WTC11 (cell line): Measurements from ENCODE around the gene ANO4. TPM values are rescaled to one million over a fixed set of nuclear protein-coding genes. Genes with fewer than 3 reads are reported as not detected.

Source experiments
- ATAC-seq: fragments of 200-7000 bp; cut with Tn5 transposase; 2 replicates; pipeline ENCODE4 v1.10.0; 2021; ENCODE audit warnings: mild to moderate bottlenecking, moderate library complexity
- CTCF ChIA-PET: fragments of 300-600 bp; sonication (Branson Sonifier 250); formaldehyde crosslinking; loops from one replicate; lab custom pipeline; 2021; ENCODE audit warnings: antibody characterized with exemption; lab: Charles Lee
- POLR2A ChIA-PET: fragments of 350-600 bp; sonication (Branson Sonifier 250); formaldehyde crosslinking; loops from one replicate; lab custom pipeline; 2021; ENCODE audit warnings: antibody characterized with exemption; lab: Charles Lee
- DNase-seq: peaks from one replicate; pipeline ENCODE4 v3.0.0; 2021; ENCODE audit warnings: low spot score
- H3K27ac Mint-ChIP-seq: 2 replicates; pipeline ENCODE4 v1.8.0; 2021; ENCODE audit warnings: mixed read lengths
- H3K27me3 Mint-ChIP-seq: 2 replicates; pipeline ENCODE4 v1.8.0; 2021; ENCODE audit warnings: low read depth, mild to moderate bottlenecking, moderate library complexity, mixed read lengths
- H3K36me3 Mint-ChIP-seq: 2 replicates; pipeline ENCODE4 v1.8.0; 2021; ENCODE audit warnings: mixed read lengths
- H3K4me1 Mint-ChIP-seq: 2 replicates; pipeline ENCODE4 v1.8.0; 2022; ENCODE audit warnings: mixed read lengths
- H3K4me3 Mint-ChIP-seq: 2 replicates; pipeline ENCODE4 v1.8.0; 2021; ENCODE audit warnings: mild to moderate bottlenecking, moderate library complexity, mixed read lengths
- H3K9me3 Mint-ChIP-seq: 2 replicates; pipeline ENCODE4 v1.8.0; 2021; ENCODE audit warnings: mixed read lengths
- GABPB1 ChIP-seq: sonication (generic); formaldehyde crosslinking; IDR thresholded peaks from 2 replicates; pipeline ENCODE4 v1.8.1; 2023; ENCODE audit warnings: mild to moderate bottlenecking, missing genetic modification reagents
- JAZF1 ChIP-seq: fragments of 250-450 bp; sonication (Bioruptor Pico); IDR thresholded peaks from 2 replicates; pipeline ENCODE4 v1.9.0; 2021; ENCODE audit warnings: moderate library complexity, mild to moderate bottlenecking, inconsistent platforms
- KAT7 ChIP-seq: sonication (generic); formaldehyde crosslinking; IDR thresholded peaks from 2 replicates; pipeline ENCODE4 v1.8.1; 2023; ENCODE audit warnings: missing genetic modification reagents, mild to moderate bottlenecking, borderline replicate concordance
- MLX ChIP-seq: sonication (generic); formaldehyde crosslinking; IDR thresholded peaks from 2 replicates; pipeline ENCODE4 v1.8.1; 2023; ENCODE audit warnings: mild to moderate bottlenecking, missing genetic modification reagents, moderate library complexity
- MXD4 ChIP-seq: fragments of 250-450 bp; sonication (Bioruptor Pico); IDR thresholded peaks from 2 replicates; pipeline ENCODE4 v1.8.0; 2021; ENCODE audit warnings: mild to moderate bottlenecking, moderate library complexity, borderline replicate concordance
- MYBL2 ChIP-seq: sonication (generic); formaldehyde crosslinking; IDR thresholded peaks from 2 replicates; pipeline ENCODE4 v1.8.1; 2023; ENCODE audit warnings: mild to moderate bottlenecking, moderate library complexity, missing genetic modification reagents
- NFYB ChIP-seq: sonication (generic); formaldehyde crosslinking; conservative IDR thresholded peaks from 2 replicates; pipeline ENCODE4 v1.8.0; 2022; ENCODE audit warnings: low read depth, missing genetic modification reagents
- OVOL2 ChIP-seq: fragments of 250-450 bp; sonication (Bioruptor Pico); IDR thresholded peaks from 2 replicates; pipeline ENCODE4 v1.9.0; 2021; ENCODE audit warnings: mild to moderate bottlenecking, borderline replicate concordance
- PRRX2 ChIP-seq: fragments of 250-450 bp; sonication (Bioruptor Pico); IDR thresholded peaks from 2 replicates; pipeline ENCODE4 v1.8.0; 2021; ENCODE audit warnings: mild to moderate bottlenecking
- SOX15 ChIP-seq: fragments of 250-450 bp; sonication (Bioruptor Pico); IDR thresholded peaks from 2 replicates; pipeline ENCODE4 v1.9.0; 2021; ENCODE audit warnings: mild to moderate bottlenecking
- STAT6 ChIP-seq: sonication (generic); formaldehyde crosslinking; conservative IDR thresholded peaks from 2 replicates; pipeline ENCODE4 v1.8.1; 2023; ENCODE audit warnings: mild to moderate bottlenecking, low read depth, missing genetic modification reagents, moderate library complexity
- ZNF121 ChIP-seq: sonication (generic); formaldehyde crosslinking; IDR thresholded peaks from 2 replicates; pipeline ENCODE4 v1.8.0; 2023; ENCODE audit warnings: missing genetic modification reagents
- ZNF317 ChIP-seq: sonication (generic); formaldehyde crosslinking; IDR thresholded peaks from 2 replicates; pipeline ENCODE4 v1.8.1; 2023; ENCODE audit warnings: low read depth, mild to moderate bottlenecking, moderate library complexity, missing genetic modification reagents, borderline replicate concordance
- total RNA-seq: library from RNA; stranded (reverse); gene quantifications from 3 replicates; pipeline ENCODE4 v1.2.3, GENCODE V29; 2021
- TF ChIP-seq, protein P1 (sequence below): sonication (generic); formaldehyde crosslinking; conservative IDR thresholded peaks from 2 replicates; pipeline ENCODE4 v1.8.1; 2022; ENCODE audit warnings: mild to moderate bottlenecking, missing genetic modification reagents
- TF ChIP-seq, protein P2 (sequence below): sonication (generic); formaldehyde crosslinking; IDR thresholded peaks from 2 replicates; pipeline ENCODE4 v1.8.0; 2022; ENCODE audit warnings: mild to moderate bottlenecking, missing genetic modification reagents
- TF ChIP-seq, protein P3 (sequence below): sonication (generic); formaldehyde crosslinking; IDR thresholded peaks from 2 replicates; pipeline ENCODE4 v1.8.1; 2022; ENCODE audit warnings: missing genetic modification reagents, borderline replicate concordance
- TF ChIP-seq, protein P4 (sequence below): sonication (generic); formaldehyde crosslinking; IDR thresholded peaks from 2 replicates; pipeline ENCODE4 v1.8.0; 2022; ENCODE audit warnings: mild to moderate bottlenecking, missing genetic modification reagents

The ANO4 gene
- total RNA-seq, 1 experiment from 2014 or later, result 2.6 TPM

DNA sequence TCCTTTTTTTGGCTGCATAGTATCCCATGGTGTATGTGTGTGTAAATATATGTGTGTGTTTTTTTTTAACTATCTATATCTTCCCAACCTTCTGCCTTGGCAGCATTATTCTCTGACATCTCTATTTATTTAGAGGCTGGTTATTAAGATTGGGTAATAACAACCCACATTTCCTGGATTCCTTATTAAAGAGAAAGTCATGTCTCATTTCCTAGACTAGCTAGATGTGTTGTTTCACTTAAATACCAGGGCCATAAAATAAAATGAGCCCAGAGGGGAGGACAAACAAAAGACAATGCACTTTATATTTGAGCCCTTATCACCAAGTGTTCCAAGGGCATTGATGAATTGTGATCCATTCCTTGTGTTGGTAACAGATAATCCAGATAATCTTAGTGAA is 246.4 kb downstream of the ANO4 start (continued):
- TF ChIP-seq, protein P1, sequence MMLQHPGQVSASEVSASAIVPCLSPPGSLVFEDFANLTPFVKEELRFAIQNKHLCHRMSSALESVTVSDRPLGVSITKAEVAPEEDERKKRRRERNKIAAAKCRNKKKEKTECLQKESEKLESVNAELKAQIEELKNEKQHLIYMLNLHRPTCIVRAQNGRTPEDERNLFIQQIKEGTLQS (CRISPR knock-in tag), result no peak
- no peak for TF ChIP-seq SOX15 (CRISPR knock-in tag)
- TF ChIP-seq, protein P2, sequence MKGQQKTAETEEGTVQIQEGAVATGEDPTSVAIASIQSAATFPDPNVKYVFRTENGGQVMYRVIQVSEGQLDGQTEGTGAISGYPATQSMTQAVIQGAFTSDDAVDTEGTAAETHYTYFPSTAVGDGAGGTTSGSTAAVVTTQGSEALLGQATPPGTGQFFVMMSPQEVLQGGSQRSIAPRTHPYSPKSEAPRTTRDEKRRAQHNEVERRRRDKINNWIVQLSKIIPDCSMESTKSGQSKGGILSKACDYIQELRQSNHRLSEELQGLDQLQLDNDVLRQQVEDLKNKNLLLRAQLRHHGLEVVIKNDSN (CRISPR knock-in tag), result no peak
- TF ChIP-seq, protein P3, sequence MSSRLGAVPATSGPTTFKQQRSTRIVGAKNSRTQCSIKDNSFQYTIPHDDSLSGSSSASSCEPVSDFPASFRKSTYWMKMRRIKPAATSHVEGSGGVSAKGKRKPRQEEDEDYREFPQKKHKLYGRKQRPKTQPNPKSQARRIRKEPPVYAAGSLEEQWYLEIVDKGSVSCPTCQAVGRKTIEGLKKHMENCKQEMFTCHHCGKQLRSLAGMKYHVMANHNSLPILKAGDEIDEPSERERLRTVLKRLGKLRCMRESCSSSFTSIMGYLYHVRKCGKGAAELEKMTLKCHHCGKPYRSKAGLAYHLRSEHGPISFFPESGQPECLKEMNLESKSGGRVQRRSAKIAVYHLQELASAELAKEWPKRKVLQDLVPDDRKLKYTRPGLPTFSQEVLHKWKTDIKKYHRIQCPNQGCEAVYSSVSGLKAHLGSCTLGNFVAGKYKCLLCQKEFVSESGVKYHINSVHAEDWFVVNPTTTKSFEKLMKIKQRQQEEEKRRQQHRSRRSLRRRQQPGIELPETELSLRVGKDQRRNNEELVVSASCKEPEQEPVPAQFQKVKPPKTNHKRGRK (CRISPR knock-in tag), result no peak
- TF ChIP-seq MYBL2 (CRISPR knock-in tag), result no peak
- TF ChIP-seq MLX (CRISPR knock-in tag), result no peak
- no peak for TF ChIP-seq STAT6 (CRISPR knock-in tag)
- no peak for TF ChIP-seq OVOL2 (CRISPR knock-in tag)
- TF ChIP-seq, all 79 proteins: peak for 0

- POLR2A ChIA-PET, result no interaction called here
- H3K27me3 Mint-ChIP-seq, result no peaks in the 10 kb centered on the region
- no peak overlapping the region for H3K4me3 Mint-ChIP-seq
- TF ChIP-seq NFYB (no peak), KAT7 (CRISPR knock-in tag) (no peak), ZNF317 (no peak), JAZF1 (CRISPR knock-in tag) (no peak), PRRX2 (CRISPR knock-in tag) (no peak), STAT6 (CRISPR knock-in tag) (no peak), MXD4 (no peak), ZNF121 (CRISPR knock-in tag) (no peak), GABPB1 (CRISPR knock-in tag) (no peak)
- TF ChIP-seq, protein P4, sequence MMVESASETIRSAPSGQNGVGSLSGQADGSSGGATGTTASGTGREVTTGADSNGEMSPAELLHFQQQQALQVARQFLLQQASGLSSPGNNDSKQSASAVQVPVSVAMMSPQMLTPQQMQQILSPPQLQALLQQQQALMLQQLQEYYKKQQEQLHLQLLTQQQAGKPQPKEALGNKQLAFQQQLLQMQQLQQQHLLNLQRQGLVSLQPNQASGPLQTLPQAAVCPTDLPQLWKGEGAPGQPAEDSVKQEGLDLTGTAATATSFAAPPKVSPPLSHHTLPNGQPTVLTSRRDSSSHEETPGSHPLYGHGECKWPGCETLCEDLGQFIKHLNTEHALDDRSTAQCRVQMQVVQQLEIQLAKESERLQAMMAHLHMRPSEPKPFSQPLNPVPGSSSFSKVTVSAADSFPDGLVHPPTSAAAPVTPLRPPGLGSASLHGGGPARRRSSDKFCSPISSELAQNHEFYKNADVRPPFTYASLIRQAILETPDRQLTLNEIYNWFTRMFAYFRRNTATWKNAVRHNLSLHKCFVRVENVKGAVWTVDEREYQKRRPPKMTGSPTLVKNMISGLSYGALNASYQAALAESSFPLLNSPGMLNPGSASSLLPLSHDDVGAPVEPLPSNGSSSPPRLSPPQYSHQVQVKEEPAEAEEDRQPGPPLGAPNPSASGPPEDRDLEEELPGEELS, result no peak
- TF ChIP-seq, all 79 proteins: peak for 0
- Mint-ChIP-seq H3K9me3 (no peaks in the 10 kb centered on the region), H3K27ac (no peak overlapping the region), H3K4me1 (no peaks in the 10 kb centered on the region), H3K36me3 (no peaks in the 10 kb centered on the region)
- no peak for DNase-seq
- CTCF ChIA-PET, result no interaction called here
- no peak for ATAC-seq
Observed at GRCh38 chr12:101042211-101042610, 247.6 kb downstream of the ANO4 start.
